ENCODE results near the gene SLC25A34.
"Not testable (repeated sequence)": the region's sequence is repeated elsewhere in the genome, so short reads cannot be mapped to it uniquely, and the experiment has no call there.

The SLC25A34 gene

DNA sequence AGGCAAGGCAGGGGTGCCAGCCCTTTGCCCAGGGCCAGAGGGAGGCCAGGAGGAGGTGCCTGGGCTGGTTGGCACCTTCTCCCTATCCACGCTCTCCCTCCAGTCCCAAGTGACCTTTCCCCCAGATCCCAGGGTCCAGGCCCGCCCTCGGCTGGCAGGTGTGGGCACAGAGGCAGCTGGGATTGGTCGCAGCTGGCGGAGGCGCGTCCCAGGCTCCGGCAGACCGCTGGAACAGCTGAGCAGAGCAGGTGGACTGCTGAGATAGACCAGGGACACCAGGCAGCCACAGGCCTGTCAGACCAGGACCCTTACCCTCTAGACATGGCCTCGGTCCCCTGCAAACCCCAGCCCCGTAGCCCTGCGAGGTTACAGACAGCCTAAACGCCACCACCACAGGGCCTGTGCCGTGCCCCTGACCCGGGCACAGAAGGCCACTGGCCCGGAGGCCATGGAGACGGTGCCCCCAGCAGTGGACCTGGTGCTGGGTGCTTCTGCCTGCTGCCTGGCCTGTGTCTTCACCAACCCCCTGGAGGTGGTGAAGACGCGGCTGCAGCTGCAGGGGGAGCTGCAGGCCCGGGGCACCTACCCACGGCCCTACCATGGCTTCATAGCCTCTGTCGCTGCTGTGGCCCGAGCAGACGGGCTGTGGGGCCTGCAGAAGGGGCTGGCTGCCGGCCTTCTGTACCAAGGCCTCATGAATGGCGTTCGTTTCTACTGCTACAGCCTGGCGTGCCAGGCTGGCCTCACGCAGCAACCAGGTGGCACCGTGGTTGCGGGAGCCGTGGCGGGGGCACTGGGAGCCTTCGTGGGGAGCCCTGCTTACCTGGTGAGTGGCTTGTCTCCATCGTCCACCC lies at the start of gene SLC25A34:
TSS of gene SLC25A34 (plus strand) at position 221 of the 854 bp plus-strand sequence. CDS start at position 449, 228 bp downstream.
- peaks cover 13% of the 10 kb centered on the region for H3K4me1 ChIP-seq
- no peak within 1 kb of the TSS for H3K27ac ChIP-seq
- peaks cover 42% of the 10 kb centered on the region for H3K36me3 ChIP-seq
- no peak within 1 kb of the TSS for H3K4me3 ChIP-seq
- H3K27me3 ChIP-seq = no peaks in the 10 kb centered on the region
- no peak within 1 kb of the TSS for H3K9ac ChIP-seq
- no peak for TF ChIP-seq Cebpa-rat (IDR thresholded peaks at IDR 0.05)
- H3K9me3 ChIP-seq = no peaks in the 10 kb centered on the region
- H3K4me2 ChIP-seq = no peak within 1 kb of the TSS
- peaks cover 8% of the 10 kb centered on the region; the same call in 1 of the 2 replicates for H4K20me1 ChIP-seq

DNA sequence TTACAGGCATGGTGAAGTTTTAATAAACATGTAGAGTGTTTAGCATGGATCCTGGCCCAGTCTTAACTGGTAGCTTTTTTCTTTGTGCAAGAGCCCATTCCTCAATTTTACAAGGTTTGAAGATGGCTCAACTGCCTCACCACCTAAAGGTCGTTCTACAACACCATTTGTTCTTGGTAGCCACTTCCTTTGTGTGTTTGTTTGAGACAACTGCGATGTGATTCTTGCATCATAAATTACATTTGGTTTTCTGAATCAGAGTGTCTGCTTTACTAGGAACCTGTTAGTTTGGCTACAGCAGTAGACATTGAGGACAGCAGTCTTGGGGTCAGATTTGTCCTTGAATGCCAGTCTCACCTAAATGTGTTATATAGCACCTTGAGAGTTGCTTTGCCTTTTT lies 48.6 kb upstream of the SLC25A34 start:
- Histone ChIP-seq H3K36me3 (peaks cover 30% of the 10 kb centered on the region), H3K27me3 (no peaks in the 10 kb centered on the region), H3K4me3 (no peak overlapping the region), H3K27ac (no peak overlapping the region), H3K9ac (no peak overlapping the region), H3K9me3 (no peaks in the 10 kb centered on the region), H4K20me1 (peaks cover 78% of the 10 kb centered on the region), H3K4me1 (peaks cover 50% of the 10 kb centered on the region), H3K4me2 (no peak overlapping the region)
- no peak for TF ChIP-seq Cebpa-rat (IDR thresholded peaks at IDR 0.05)

DNA sequence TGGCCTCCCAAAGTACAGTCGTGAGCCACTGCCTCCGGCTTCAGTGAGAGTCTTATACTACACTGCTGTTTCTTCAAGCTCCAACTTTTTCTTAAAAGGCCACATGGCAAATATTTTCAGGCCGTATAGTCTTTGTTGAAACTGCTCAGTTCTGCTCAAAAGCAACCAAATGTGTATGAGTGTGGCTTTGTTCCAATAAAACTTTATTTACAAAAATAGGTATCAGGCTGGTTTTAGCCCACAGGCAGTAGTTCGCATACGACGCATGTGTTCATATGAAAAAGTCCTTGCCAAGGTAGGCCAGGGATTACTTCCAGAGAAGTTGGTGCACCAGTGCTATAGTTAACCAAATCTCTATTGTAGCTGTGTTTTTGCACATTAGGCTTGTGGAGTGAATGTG lies 45.7 kb upstream of the SLC25A34 start:
- TF ChIP-seq Cebpa-rat (IDR thresholded peaks at IDR 0.05) = no peak
- H3K4me3 ChIP-seq = no peak overlapping the region
- no peak overlapping the region for H3K4me2 ChIP-seq
- H3K27me3 ChIP-seq = no peaks in the 10 kb centered on the region
- peaks cover 100% of the 10 kb centered on the region for H4K20me1 ChIP-seq
- H3K9ac ChIP-seq = no peak overlapping the region
- no peak overlapping the region for H3K27ac ChIP-seq
- peaks cover 31% of the 10 kb centered on the region for H3K4me1 ChIP-seq
- H3K9me3 ChIP-seq = no peaks in the 10 kb centered on the region
- peaks cover 38% of the 10 kb centered on the region for H3K36me3 ChIP-seq

DNA sequence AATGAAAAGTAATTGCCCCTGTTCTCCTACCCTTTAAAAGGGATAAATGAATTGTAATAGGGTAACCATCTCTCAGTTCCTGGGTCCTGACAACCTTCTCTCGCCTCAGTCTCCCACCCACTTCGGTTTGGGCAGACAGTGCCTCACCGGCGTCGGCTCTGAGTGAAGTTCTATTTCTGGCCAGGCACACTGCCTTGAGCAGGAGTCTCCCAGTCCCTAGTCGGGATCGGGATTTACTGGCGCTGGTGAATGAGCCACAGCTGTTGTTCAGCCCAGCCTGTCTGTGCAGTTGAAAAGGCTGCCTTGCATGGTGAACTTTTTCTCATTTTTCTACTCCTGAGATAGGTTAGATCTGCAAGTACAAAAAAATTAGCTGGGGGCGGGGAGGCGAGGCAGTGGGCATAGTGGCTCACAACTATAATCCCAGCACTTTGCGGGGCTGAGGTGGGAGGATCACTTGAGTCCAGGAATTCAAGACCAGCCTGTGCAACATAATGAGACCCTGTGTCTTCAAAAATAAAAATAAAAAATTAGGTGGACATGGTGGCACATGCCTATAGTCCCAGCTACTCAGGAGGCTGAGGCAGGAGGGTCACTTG lies 44.5 kb upstream of the SLC25A34 start:
- Histone ChIP-seq H4K20me1 (peaks cover 100% of the 10 kb centered on the region), H3K36me3 (peaks cover 44% of the 10 kb centered on the region), H3K27ac (no peak overlapping the region), H3K4me3 (no peak overlapping the region), H3K27me3 (no peaks in the 10 kb centered on the region), H3K9ac (no peak overlapping the region; the same call in 1 of the 2 replicates), H3K4me1 (peaks cover 25% of the 10 kb centered on the region), H3K4me2 (no peak overlapping the region), H3K9me3 (no peaks in the 10 kb centered on the region)
- no peak for TF ChIP-seq Cebpa-rat (IDR thresholded peaks at IDR 0.05)

DNA sequence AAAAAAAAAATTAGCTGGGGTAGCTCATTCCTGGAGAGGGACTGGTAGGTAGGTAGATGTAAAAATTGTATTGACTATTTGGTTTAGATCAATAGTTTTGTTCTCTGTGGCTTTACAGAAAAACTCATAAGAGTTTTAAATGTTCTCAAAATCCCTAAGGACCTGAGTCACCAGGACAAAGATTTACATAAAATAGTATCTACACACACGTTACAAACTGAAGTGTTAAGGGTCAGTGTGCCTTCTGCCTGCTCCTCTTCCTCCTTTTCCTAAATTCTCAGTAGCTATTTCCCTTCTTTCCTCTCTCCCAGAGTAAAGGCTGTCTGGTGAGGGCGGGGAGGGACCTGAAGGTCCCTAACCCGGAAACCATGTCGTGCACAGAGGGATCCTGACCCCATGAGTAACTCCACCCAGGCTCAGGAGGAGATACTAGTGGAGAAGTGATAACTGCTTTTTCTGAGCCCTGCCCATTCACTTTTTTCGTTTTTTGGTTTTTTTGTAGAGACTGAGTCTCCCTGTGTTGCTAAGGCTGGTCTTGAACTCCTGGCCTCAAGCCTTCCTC lies 43.9 kb upstream of the SLC25A34 start:
- no peak overlapping the region for H3K4me3 ChIP-seq
- TF ChIP-seq Cebpa-rat (IDR thresholded peaks at IDR 0.05) = no peak

DNA sequence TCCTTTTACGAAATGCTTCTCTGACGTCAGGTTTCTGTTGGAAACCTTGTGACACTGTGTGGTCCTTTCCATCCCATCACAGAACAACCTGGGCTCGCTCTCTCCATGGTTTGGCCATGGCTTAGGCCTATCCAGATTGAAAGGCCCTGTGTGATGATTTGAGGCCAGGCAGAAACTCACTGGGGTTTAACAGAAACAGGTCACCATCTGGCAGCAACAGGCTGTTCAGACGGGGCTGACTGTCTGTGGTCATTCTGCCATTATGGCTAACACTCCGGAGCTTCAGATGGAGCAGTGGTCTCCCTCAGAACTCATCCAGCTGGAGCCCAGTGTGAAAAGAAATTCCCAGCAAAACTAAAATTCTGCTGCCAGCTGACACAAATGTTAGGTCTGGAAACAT lies 42.7 kb upstream of the SLC25A34 start:
- H3K9me3 ChIP-seq = no peaks in the 10 kb centered on the region
- no peak overlapping the region for H3K4me3 ChIP-seq
- 0 out of 2 replicates have a peak overlapping the region, but pooled peaks have one; percentile 18 for H3K9ac ChIP-seq
- H3K36me3 ChIP-seq = peaks cover 44% of the 10 kb centered on the region
- H4K20me1 ChIP-seq = peaks cover 96% of the 10 kb centered on the region
- no peaks in the 10 kb centered on the region for H3K27me3 ChIP-seq
- H3K4me1 ChIP-seq = peaks cover 29% of the 10 kb centered on the region
- no peak for TF ChIP-seq Cebpa-rat (IDR thresholded peaks at IDR 0.05)
- H3K4me2 ChIP-seq = no peak overlapping the region
- no peak overlapping the region for H3K27ac ChIP-seq

More for the DNA sequence above, 43.9 kb upstream of the SLC25A34 start:
- H3K27ac ChIP-seq = no peak overlapping the region
- peaks cover 28% of the 10 kb centered on the region for H3K4me1 ChIP-seq
- H4K20me1 ChIP-seq = peaks cover 96% of the 10 kb centered on the region
- no peaks in the 10 kb centered on the region for H3K9me3 ChIP-seq
- H3K4me2 ChIP-seq = no peak overlapping the region
- H3K9ac ChIP-seq = no peak overlapping the region
- H3K27me3 ChIP-seq = no peaks in the 10 kb centered on the region
- peaks cover 44% of the 10 kb centered on the region for H3K36me3 ChIP-seq

DNA sequence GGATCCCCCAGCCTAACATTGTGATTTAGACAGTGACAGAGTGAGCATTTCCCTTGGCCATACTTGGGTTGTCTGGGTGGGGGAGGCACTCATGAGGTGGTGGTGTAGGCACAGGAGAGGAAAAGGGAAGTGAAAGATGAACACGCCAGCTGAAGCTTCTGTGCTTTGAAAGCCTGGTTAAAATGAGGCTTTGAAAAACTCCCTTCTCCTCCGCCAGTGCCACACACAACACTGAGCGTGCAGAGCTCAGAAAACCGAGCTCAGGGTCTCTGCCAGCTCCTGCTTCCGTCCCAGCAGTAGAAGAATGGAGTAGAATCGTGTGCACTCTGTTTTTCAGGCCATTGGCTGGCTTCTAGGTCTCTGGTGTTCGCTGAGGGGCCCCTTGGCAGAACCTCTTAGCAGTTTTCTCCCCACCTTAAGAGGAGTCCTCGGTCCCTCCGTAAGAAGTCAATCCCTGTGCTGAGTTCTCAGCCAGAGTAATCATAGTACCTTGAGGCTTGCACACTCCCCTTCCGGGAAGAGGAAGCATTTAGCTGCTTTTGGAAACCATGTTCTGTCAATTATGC lies 39.0 kb upstream of the SLC25A34 start:
- H4K20me1 ChIP-seq = peaks cover 92% of the 10 kb centered on the region
- peak overlapping the region; percentile 54 for H3K27ac ChIP-seq
- no peaks in the 10 kb centered on the region for H3K9me3 ChIP-seq
- H3K4me3 ChIP-seq = peak overlapping the region; percentile 53
- H3K27me3 ChIP-seq = no peaks in the 10 kb centered on the region
- no peak for TF ChIP-seq Cebpa-rat (IDR thresholded peaks at IDR 0.05)
- H3K36me3 ChIP-seq = peaks cover 22% of the 10 kb centered on the region
- peaks cover 42% of the 10 kb centered on the region for H3K4me1 ChIP-seq
- H3K4me2 ChIP-seq = peak overlapping the region; percentile 83
- H3K9ac ChIP-seq = peak overlapping the region; percentile 64

DNA sequence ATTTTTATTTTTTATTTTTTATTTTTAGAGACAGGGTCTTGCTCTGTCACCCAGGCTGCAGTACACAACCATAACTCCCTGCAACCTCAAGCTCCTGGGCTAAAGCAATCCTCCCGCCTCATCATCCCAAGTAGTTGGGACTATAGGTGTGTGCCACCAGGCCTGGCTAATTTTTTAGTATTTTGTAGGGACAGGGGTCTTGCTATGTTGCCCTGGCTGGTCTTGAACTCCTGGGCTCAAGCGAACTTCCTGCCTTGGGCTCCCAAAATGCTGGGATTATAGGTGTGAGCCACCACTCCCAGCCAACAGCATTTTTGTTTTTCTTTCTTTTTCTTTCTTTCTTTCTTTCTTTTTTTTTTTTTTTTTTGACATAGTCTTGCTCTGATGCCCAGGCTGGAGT lies 37.9 kb upstream of the SLC25A34 start:
- peaks cover 33% of the 10 kb centered on the region for H3K36me3 ChIP-seq
- H4K20me1 ChIP-seq = peaks cover 92% of the 10 kb centered on the region
- peak overlapping the region; percentile 83 for H3K4me2 ChIP-seq
- H3K4me1 ChIP-seq = peaks cover 42% of the 10 kb centered on the region
- H3K27ac ChIP-seq = peak overlapping the region; percentile 54; the same call in 1 of the 2 replicates
- H3K9me3 ChIP-seq = no peaks in the 10 kb centered on the region
- H3K4me3 ChIP-seq = peak overlapping the region; percentile 53
- no peaks in the 10 kb centered on the region for H3K27me3 ChIP-seq
- peak overlapping the region; percentile 64; the same call in 1 of the 2 replicates for H3K9ac ChIP-seq
- no peak for TF ChIP-seq Cebpa-rat (IDR thresholded peaks at IDR 0.05)

DNA sequence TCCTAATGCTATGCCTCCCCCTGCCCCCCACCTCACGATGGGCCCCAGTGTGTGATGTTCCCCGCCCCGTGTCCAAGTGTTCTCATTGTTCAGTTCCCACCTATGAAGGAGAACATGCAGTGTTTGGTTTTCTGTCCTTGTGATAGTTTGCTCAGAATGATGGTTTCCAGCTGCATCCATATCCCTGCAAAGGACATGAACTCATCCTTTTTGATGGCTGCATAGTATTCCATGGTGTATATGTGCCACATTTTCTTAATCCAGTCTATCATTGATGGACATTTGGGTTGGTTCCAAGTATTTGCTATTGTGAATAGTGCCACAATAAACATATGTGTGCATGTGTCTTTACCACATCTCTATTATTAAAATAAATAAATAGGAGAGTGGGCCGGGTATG lies 36.7 kb upstream of the SLC25A34 start:
- H3K9me3 ChIP-seq, H3K4me3 ChIP-seq, H3K27ac ChIP-seq, H3K27me3 ChIP-seq, H3K9ac ChIP-seq, H3K4me2 ChIP-seq: not testable (repeated sequence)
- H3K36me3 ChIP-seq = peaks cover 35% of the 10 kb centered on the region
- H3K4me1 ChIP-seq = peaks cover 42% of the 10 kb centered on the region
- peaks cover 89% of the 10 kb centered on the region for H4K20me1 ChIP-seq

Data from BLaER1 (cell line).